Keratinocyte (primary cell): Measurements from ENCODE around the gene FES. TPM values are rescaled to one million over a fixed set of nuclear protein-coding genes. Genes with fewer than 3 reads are reported as not detected.

Experiments used
- DNase-seq: peaks from one replicate; pipeline ENCODE4 v3.0.0-alpha.2; 2011; ENCODE audit warnings: low read depth, missing footprints, low spot score
- FAIRE-seq: peaks from 2 replicates; lab custom pipeline; 2011; peaks lifted over from hg19 to GRCh38; lab: Jason Lieb, UNC
- H2AFZ ChIP-seq: 2 replicates; pipeline ENCODE4 v1.6.0; 2012; ENCODE audit warnings: low read length, control low read depth, inconsistent platforms; ENCODE audit not compliant: control insufficient read depth
- H3K27ac ChIP-seq: 2 replicates; pipeline ENCODE4 v1.5.1; 2011; ENCODE audit warnings: low read length; ENCODE audit not compliant: control insufficient read depth, insufficient read depth
- H3K27me3 ChIP-seq: 3 replicates; pipeline ENCODE4 v1.6.0; 2011; ENCODE audit warnings: low read length; ENCODE audit not compliant: control insufficient read depth, insufficient read depth; ENCODE audit errors: extremely low read depth
- H3K36me3 ChIP-seq, 2 experiments: 2 replicates in 1 of 2; 3 replicates in 1 of 2; pipeline ENCODE4 v1.5.1; 2011; ENCODE audit warnings: low read length in 2 of 2, mild to moderate bottlenecking in 1 of 2; ENCODE audit not compliant: control insufficient read depth in 2 of 2, insufficient read depth in 2 of 2; ENCODE audit errors: extremely low read depth in 1 of 2
- H3K4me1 ChIP-seq: 3 replicates; pipeline ENCODE4 v1.5.1; 2011; ENCODE audit warnings: low read length; ENCODE audit not compliant: control insufficient read depth, insufficient read depth; ENCODE audit errors: extremely low read depth
- H3K4me2 ChIP-seq: 3 replicates; pipeline ENCODE4 v1.6.0; 2011; ENCODE audit warnings: low read depth, low read length; ENCODE audit not compliant: control insufficient read depth, insufficient read depth; ENCODE audit errors: extremely low read depth
- H3K4me3 ChIP-seq, 3 experiments: fragments of 200-600 bp in 1 of 3; sonication (generic) in 1 of 3; 2 replicates in 2 of 3; 3 replicates in 1 of 3; pipeline ENCODE4 v1.5.1; 2011 to 2016; ENCODE audit warnings: low read length in 3 of 3, mild to moderate bottlenecking in 3 of 3, control low read depth in 2 of 3, inconsistent platforms in 1 of 3, low read depth in 1 of 3, mixed read lengths in 1 of 3, mixed run types in 1 of 3, moderate library complexity in 1 of 3; ENCODE audit not compliant: control insufficient read depth in 2 of 3, insufficient read depth in 2 of 3; ENCODE audit errors: extremely low read depth in 1 of 3
- H3K79me2 ChIP-seq: 2 replicates; pipeline ENCODE4 v1.6.0; 2012; ENCODE audit warnings: low read length; ENCODE audit not compliant: control insufficient read depth, insufficient read depth
- H3K9ac ChIP-seq: 3 replicates; pipeline ENCODE4 v1.6.0; 2011; ENCODE audit warnings: low read length; ENCODE audit not compliant: control insufficient read depth, insufficient read depth; ENCODE audit errors: extremely low read depth
- H3K9me1 ChIP-seq: 3 replicates; pipeline ENCODE4 v1.6.0; 2011; ENCODE audit warnings: low read length; ENCODE audit not compliant: control insufficient read depth, insufficient read depth; ENCODE audit errors: extremely low read depth
- H3K9me3 ChIP-seq: 2 replicates; pipeline ENCODE4 v1.5.1; 2012; ENCODE audit warnings: low read depth, low read length; ENCODE audit not compliant: control insufficient read depth
- H4K20me1 ChIP-seq: 3 replicates; pipeline ENCODE4 v1.6.0; 2011; ENCODE audit warnings: low read length; ENCODE audit not compliant: control insufficient read depth, insufficient read depth; ENCODE audit errors: extremely low read depth
- EZH2 ChIP-seq: IDR thresholded peaks from one replicate; pipeline ENCODE4 v1.6.1; 2012; ENCODE audit warnings: inconsistent platforms, mild to moderate bottlenecking, low read length, moderate library complexity
- dilution Hi-C: fragments of 300-500 bp; cut with MboI; formaldehyde crosslinking; loops from one replicate; pipeline ENCODE4 v1.7.0; 2020; ENCODE audit warnings: low sequenced_read_pairs; ENCODE audit not compliant: extremely low pct_ligation_motif_present
- polyA plus RNA-seq, 5 experiments: library from polyadenylated mRNA; depleted of rRNA in 3 of 5; stranded (reverse) in 3 of 5; stranded (forward) in 1 of 5; unstranded in 1 of 5; fragments of >200 nt; gene quantifications; 1 replicate in 1 of 5; 2 replicates in 3 of 5; 3 replicates in 1 of 5; pipeline versions ENCODE4 v1.2.1 to v1.2.3, GENCODE V29; 2011 to 2012; ENCODE audit warnings: missing spikeins in 2 of 5, low read depth in 1 of 5, low replicate concordance in 1 of 5
- TF ChIP-seq, protein P1 (sequence below), 3 experiments: IDR thresholded peaks in 1 of 3; conservative IDR thresholded peaks in 1 of 3; optimal IDR thresholded peaks in 1 of 3; 2 replicates in 2 of 3; 3 replicates in 1 of 3; pipeline versions ENCODE3 to v1.5.1; 2011; ENCODE audit warnings: low read length in 3 of 3, mild to moderate bottlenecking in 3 of 3, moderate library complexity in 2 of 3, control low read depth in 1 of 3, inconsistent platforms in 1 of 3; ENCODE audit not compliant: insufficient read depth in 2 of 3; ENCODE audit errors: extremely low read depth in 1 of 3

Gene FES
- polyA plus RNA-seq, 1 donor (not counting 4 experiments of a cell fraction or from before 2014, with no cell fraction given) = 0.34 TPM

GRCh38 chr15:90862487-90862886 lies 21.8 kb upstream of the FES start:
- H3K9me1 ChIP-seq = no peaks in the 10 kb centered on the region
- no peak overlapping the region for H3K4me3 ChIP-seq
- TF ChIP-seq, protein P1, sequence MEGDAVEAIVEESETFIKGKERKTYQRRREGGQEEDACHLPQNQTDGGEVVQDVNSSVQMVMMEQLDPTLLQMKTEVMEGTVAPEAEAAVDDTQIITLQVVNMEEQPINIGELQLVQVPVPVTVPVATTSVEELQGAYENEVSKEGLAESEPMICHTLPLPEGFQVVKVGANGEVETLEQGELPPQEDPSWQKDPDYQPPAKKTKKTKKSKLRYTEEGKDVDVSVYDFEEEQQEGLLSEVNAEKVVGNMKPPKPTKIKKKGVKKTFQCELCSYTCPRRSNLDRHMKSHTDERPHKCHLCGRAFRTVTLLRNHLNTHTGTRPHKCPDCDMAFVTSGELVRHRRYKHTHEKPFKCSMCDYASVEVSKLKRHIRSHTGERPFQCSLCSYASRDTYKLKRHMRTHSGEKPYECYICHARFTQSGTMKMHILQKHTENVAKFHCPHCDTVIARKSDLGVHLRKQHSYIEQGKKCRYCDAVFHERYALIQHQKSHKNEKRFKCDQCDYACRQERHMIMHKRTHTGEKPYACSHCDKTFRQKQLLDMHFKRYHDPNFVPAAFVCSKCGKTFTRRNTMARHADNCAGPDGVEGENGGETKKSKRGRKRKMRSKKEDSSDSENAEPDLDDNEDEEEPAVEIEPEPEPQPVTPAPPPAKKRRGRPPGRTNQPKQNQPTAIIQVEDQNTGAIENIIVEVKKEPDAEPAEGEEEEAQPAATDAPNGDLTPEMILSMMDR (optimal IDR thresholded peaks at IDR 0.05 in 1 of 3, IDR thresholded peaks at IDR 0.05 in 1 of 3, conservative IDR thresholded peaks at IDR 0.05 in 1 of 3; ENCODE audit: extremely low read depth in 1 of 3, insufficient read depth in 2 of 3, low read length in 3 of 3) = no peak
- no peak for TF ChIP-seq EZH2
- no peaks in the 10 kb centered on the region for H3K9me3 ChIP-seq
- H3K79me2 ChIP-seq = no peaks in the 10 kb centered on the region
- H3K9ac ChIP-seq = no peak overlapping the region
- FAIRE-seq (no peak), DNase-seq (no peak)
- peaks cover 18% of the 10 kb centered on the region for H3K4me1 ChIP-seq
- no peaks in the 10 kb centered on the region for H3K27me3 ChIP-seq
- dilution Hi-C loops = no loop called here
- no peak overlapping the region for H2AFZ ChIP-seq
- H3K27ac ChIP-seq = no peak overlapping the region
- no peak overlapping the region for H3K4me2 ChIP-seq
- no peaks in the 10 kb centered on the region for H4K20me1 ChIP-seq
- no peaks in the 10 kb centered on the region for H3K36me3 ChIP-seq

GRCh38 chr15:90862964-90863778 lies 21.1 kb upstream of the FES start:
- Histone ChIP-seq H3K9ac (no peak overlapping the region), H3K27ac (no peak overlapping the region), H3K9me3 (no peaks in the 10 kb centered on the region), H3K4me3 (no peak overlapping the region), H3K79me2 (no peaks in the 10 kb centered on the region), H3K27me3 (no peaks in the 10 kb centered on the region), H4K20me1 (no peaks in the 10 kb centered on the region), H3K36me3 (no peaks in the 10 kb centered on the region), H3K4me2 (peak overlapping the region; percentile 16), H2AFZ (no peak overlapping the region), H3K9me1 (no peaks in the 10 kb centered on the region), H3K4me1 (peaks cover 20% of the 10 kb centered on the region)
- DNase-seq = peak; percentile 74
- TF ChIP-seq EZH2 = no peak
- TF ChIP-seq, protein P1 (optimal IDR thresholded peaks at IDR 0.05 in 1 of 3, IDR thresholded peaks at IDR 0.05 in 1 of 3, conservative IDR thresholded peaks at IDR 0.05 in 1 of 3; ENCODE audit: extremely low read depth in 1 of 3, insufficient read depth in 2 of 3, low read length in 3 of 3) = no peak
- peak; percentile 39 for FAIRE-seq
- dilution Hi-C loops = no loop called here
